ENCODE data around the gene SYNGR1.

GRCh38 chr22:39428597-39429071, 78.8 kb downstream of the SYNGR1 start:
- TF ChIP-seq CTCF (IDR thresholded peaks at IDR 0.05) (no peak), POLR2A (IDR thresholded peaks at IDR 0.05) (no peak)

All from thyroid gland (tissue), 4 donors.